ENCODE results near the gene THAP7. TPM values are rescaled to one million over a fixed set of nuclear protein-coding genes. Genes with fewer than 3 reads are reported as not detected.
"Not testable (repeated sequence)": the region's sequence is repeated elsewhere in the genome, so short reads cannot be mapped to it uniquely, and the experiment has no call there.

THAP7 gene
- total RNA-seq, 1 donor from 2014 or later, result 17.0 TPM

GRCh38 chr22:21015466-21016006, 13.6 kb upstream of the THAP7 start:
- ATAC-seq (no peak), DNase-seq (ENCODE audit: missing footprints) (no peak)
- intact Hi-C loops (cut with DNase I), result no loop called here

- no peak for DNase-seq (ENCODE audit: missing footprints)
Observed at GRCh38 chr22:21014726-21015465, 13.0 kb upstream of the THAP7 start, which contains the start of gene P2RX6. Gene P2RX6 (plus strand): TSS chr22:21015165. CDS start chr22:21015175, 10 bp downstream.

GRCh38 chr22:21014202-21014725, 12.3 kb upstream of the THAP7 start:
- DNase-seq (ENCODE audit: missing footprints), result peak; percentile 94
- intact Hi-C loops (cut with DNase I), result no loop called here
- peak; percentile 90 for ATAC-seq

More at GRCh38 chr22:21014726-21015465, 13.0 kb upstream of the THAP7 start, which contains the start of gene P2RX6:
- intact Hi-C loops (cut with DNase I), result no loop called here
- peak; percentile 72 for ATAC-seq

- DNase-seq (ENCODE audit: missing footprints), result no peak
- ATAC-seq, result no peak
Observed at GRCh38 chr22:21013657-21014201, 11.8 kb upstream of the THAP7 start.

GRCh38 chr22:21012446-21013407, 10.8 kb upstream of the THAP7 start:
- no peak for DNase-seq (ENCODE audit: missing footprints)
- ATAC-seq, result no peak
- intact Hi-C loops (cut with DNase I), result no loop called here

More at GRCh38 chr22:21013657-21014201, 11.8 kb upstream of the THAP7 start:
- intact Hi-C loops (cut with DNase I), result no loop called here

- no peak for DNase-seq (ENCODE audit: missing footprints)
- ATAC-seq, result no peak
- intact Hi-C loops (cut with DNase I), result no loop called here
Observed at GRCh38 chr22:21010426-21011113, 8.7 kb upstream of the THAP7 start.

GRCh38 chr22:21009638-21010425, 7.9 kb upstream of the THAP7 start:
- intact Hi-C loops (cut with DNase I), result loop anchor here (10.0 kb wide), 1 partner anchor 95 kb away; the partner anchor contains the start of gene CRKL
- no peak for ATAC-seq
- no peak for DNase-seq (ENCODE audit: missing footprints)

GRCh38 chr22:21009208-21009607, 7.3 kb upstream of the THAP7 start:
- DNase-seq (ENCODE audit: missing footprints); ATAC-seq: not testable (repeated sequence)
- intact Hi-C loops (cut with DNase I), result loop anchor here (10.0 kb wide), 1 partner anchor 94 kb away; the partner anchor contains the start of gene CRKL

- intact Hi-C loops (cut with DNase I), result loop anchor here (10.0 kb wide), 1 partner anchor 89 kb away; the partner anchor contains the start of gene CRKL
- ATAC-seq (no peak), DNase-seq (ENCODE audit: missing footprints) (no peak)
Observed at GRCh38 chr22:21003782-21004181, 1.9 kb upstream of the THAP7 start.

GRCh38 chr22:21000987-21001600, 824 bp downstream of the THAP7 start:
- no peak for DNase-seq (ENCODE audit: missing footprints)
- intact Hi-C loops (cut with DNase I), result loop anchor here (1.0 to 10.0 kb wide), 2 partner anchors 19 to 86 kb away; partner anchors contain the start of genes CRKL and LZTR1
- ATAC-seq, result no peak

- ATAC-seq, result no peak
- no peak for DNase-seq (ENCODE audit: missing footprints)
- intact Hi-C loops (cut with DNase I), result loop anchor here (10.0 kb wide), 1 partner anchor 86 kb away; the partner anchor contains the start of gene CRKL
Observed at GRCh38 chr22:21000207-21000986, 1.5 kb downstream of the THAP7 start.

- intact Hi-C loops (cut with DNase I), result loop anchor here (10.0 kb wide), 1 partner anchor 85 kb away; the partner anchor contains the start of gene CRKL
- DNase-seq (ENCODE audit: missing footprints) (no peak), ATAC-seq (no peak)
Observed at GRCh38 chr22:20999350-21000206, 2.3 kb downstream of the THAP7 start.

GRCh38 chr22:20998411-20999336, 3.2 kb downstream of the THAP7 start:
- DNase-seq (ENCODE audit: missing footprints) (no peak), ATAC-seq (no peak)
- intact Hi-C loops (cut with DNase I), result no loop called here
